Erythroblast (primary cell): ENCODE measurements around the gene MYO1E.

ENCODE experiments used
- GATA1 ChIP-seq: IDR thresholded peaks from 2 replicates; pipeline ENCODE4 v1.6.1; 2011; ENCODE audit warnings: low read depth, mild to moderate bottlenecking, control low read depth, low read length, moderate library complexity
- POLR2A ChIP-seq: IDR thresholded peaks from 2 replicates; pipeline ENCODE4 v1.6.1; 2011; ENCODE audit warnings: mild to moderate bottlenecking, low read length

- TF ChIP-seq POLR2A (no peak), GATA1 (no peak)
Observed at GRCh38 chr15:59330649-59331048, 42.0 kb downstream of the MYO1E start.
